Right forelimb (tissue), 1 donor: ENCODE results near the gene ORC3.

Experiments used
- DNase-seq: peaks from one replicate; pipeline ENCODE4 v3.0.0-alpha.2; 2018

Gene ORC3

DNA sequence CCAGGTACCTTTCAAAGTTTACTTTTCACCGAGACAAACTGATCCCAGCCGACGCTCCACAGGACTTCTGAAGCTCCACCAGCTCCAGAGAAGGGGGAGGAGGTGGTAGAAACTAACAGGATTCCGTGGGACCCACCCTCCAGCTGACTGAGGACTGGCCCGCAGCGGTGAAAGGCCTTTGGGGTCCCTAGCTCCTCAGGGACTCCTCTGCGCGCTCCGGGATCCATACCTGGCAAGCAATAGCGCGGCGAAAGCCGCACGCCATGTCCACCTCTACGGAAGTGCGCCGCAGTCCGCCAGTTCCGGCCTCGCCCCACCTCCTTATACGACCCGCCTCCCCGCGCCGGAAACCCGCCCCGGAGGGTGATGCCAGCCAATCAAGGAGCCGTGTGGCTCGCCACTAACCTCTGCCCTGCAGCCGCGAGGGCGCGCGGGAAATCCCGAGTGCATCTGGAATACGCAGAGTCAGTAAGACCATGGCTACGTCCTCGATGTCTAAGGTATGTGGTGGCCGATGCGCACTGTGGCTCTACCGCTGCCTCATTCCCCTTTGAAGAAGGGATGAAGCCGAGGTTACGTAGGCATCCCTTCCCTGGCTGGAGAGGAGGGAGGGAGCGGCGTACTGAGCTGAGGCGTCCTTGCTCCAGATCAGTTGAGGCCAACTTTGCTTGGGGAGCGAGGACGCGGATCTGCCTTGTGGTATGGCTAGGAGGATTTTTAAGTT, at the start of gene ORC3, which contains the start of gene RARS2:
TSS of gene ORC3 (plus strand) at position 443 of the 724 bp plus-strand sequence. CDS start at position 477, 34 bp downstream.
TSS of gene RARS2 (minus strand) at position 295 of the 724 bp plus-strand sequence. CDS start at position 265, 30 bp downstream.
- DNase-seq = peak; percentile 97

GRCh38 chr6:87540539-87540938, 49.4 kb upstream of the ORC3 start:
- no peak for DNase-seq

DNA sequence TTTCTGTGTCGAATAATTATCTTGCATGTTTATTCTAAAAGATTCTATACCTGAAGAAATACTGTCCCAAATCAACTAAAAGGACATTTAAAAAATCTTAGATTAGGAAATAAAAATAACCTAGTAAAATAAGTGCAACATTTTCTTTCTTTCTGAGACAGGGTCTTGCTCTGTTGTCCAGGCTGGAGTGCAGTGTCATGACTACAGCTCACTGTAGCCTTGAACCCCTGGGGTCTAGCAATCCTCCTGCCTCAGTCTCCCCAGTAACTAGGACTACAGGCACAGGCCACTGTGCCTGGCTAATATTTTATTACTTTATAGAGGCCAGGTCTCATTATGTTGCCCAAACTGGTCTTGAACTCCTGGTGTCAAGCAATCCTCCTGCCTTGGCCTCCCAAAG, 48.9 kb upstream of the ORC3 start:
- DNase-seq = no peak

DNA sequence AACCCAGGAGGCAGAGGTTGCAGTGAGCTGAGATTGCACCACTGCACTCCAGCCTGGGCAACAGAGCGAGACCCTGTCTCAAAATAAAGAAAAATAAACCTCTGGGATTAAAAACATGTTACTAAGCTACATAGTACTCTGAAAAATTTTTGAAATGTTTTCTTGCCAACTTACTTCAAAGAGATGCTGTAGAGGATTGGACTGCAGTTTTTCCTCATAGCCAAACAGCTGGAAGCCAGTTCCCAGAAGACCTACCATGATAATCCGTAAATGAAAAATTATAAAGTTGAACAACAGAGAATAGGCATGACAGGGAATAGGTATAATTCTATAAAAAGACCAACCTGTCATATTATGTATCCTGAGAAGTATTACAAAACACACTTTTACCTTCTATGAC, 48.2 kb upstream of the ORC3 start:
- no peak for DNase-seq

GRCh38 chr6:87543696-87544473, 46.0 kb upstream of the ORC3 start:
- no peak for DNase-seq

GRCh38 chr6:87544474-87544735, 45.5 kb upstream of the ORC3 start:
- no peak for DNase-seq

DNA sequence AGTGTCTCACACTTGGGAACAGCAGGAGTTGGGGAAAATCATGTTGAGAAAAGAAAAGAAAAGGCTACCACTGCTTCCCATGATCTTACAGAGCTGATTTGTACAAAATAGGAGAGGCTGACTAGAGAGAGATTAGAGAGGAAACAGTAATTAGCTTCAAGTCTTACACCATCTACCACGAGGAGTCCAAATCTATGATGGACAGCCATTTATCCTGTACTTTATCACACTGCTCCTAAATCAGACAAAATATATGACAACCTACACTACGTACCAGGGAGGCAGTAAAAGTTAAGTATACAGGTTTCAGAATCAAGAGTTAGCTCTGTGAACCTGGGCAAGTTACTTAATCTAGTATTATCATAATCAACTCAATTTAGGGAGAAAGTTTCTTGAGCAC, 38.1 kb upstream of the ORC3 start:
- no peak for DNase-seq

GRCh38 chr6:87553159-87553765, 36.7 kb upstream of the ORC3 start:
- DNase-seq = no peak

DNA sequence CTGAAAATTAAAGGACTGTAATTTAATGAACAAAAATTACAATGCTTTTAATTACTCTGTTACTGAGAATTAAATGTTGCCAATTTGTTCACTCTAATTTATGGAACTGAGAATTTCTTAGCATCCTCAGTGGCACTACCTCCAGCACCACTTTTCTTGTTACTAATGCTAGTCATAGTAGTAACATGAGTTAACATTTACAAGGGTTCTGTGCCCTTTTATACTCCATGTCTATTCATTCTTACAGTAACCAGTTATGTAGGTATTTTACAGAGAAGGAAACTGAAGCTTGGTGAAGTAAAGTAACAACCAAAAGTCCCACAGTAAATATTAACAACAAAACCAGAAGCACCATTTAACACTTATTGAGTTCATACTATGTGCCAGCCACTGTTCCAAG, 34.4 kb upstream of the ORC3 start:
- no peak for DNase-seq

- DNase-seq = no peak
Observed at GRCh38 chr6:87558446-87558845, 31.5 kb upstream of the ORC3 start.

- DNase-seq = no peak
Observed at GRCh38 chr6:87561017-87561416, 28.9 kb upstream of the ORC3 start.

- no peak for DNase-seq
Observed at GRCh38 chr6:87572021-87572420, 17.9 kb upstream of the ORC3 start.

GRCh38 chr6:87572883-87573282, 17.1 kb upstream of the ORC3 start:
- DNase-seq = no peak

GRCh38 chr6:87573307-87574024, 16.5 kb upstream of the ORC3 start:
- DNase-seq = no peak

GRCh38 chr6:87574237-87574804, 15.6 kb upstream of the ORC3 start:
- DNase-seq = no peak

DNA sequence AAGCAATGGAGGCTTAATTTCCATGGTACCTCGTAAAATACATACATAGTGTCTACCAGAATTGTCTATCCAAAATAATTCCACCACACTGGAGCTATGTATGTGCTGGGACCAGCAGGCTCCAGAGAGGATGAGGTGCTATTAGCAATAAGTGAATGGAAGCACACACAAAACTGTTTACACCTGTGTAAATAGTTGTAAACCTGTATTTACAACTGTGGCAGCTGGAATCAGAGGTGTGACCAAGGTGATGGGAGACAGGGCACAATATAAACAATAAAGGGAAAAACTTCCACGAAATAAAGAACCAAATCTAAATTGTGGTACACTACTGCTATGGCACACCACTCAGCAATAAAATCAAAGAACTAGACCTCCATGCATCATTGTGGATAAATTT, 14.5 kb upstream of the ORC3 start:
- DNase-seq = no peak

DNA sequence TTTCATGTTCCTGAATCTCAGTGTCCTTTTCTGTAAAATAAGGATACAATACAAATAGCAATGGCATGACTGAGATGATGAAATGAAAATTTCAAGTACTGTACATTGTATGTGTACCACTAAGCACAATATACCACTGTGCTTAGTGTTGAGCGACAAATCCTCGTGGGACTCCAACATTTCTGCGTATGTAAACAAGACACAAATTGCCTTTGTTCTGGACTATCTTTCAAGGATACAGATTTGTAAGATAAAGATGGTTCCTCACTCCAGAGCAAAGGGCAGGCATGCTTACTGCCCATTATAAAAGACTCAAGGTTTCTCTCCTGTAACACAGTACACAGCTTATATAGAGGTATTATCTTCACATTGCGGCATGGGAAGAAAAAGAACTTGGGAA, 6.1 kb upstream of the ORC3 start:
- DNase-seq = no peak

GRCh38 chr6:87586371-87587077, 3.4 kb upstream of the ORC3 start:
- no peak for DNase-seq

DNA sequence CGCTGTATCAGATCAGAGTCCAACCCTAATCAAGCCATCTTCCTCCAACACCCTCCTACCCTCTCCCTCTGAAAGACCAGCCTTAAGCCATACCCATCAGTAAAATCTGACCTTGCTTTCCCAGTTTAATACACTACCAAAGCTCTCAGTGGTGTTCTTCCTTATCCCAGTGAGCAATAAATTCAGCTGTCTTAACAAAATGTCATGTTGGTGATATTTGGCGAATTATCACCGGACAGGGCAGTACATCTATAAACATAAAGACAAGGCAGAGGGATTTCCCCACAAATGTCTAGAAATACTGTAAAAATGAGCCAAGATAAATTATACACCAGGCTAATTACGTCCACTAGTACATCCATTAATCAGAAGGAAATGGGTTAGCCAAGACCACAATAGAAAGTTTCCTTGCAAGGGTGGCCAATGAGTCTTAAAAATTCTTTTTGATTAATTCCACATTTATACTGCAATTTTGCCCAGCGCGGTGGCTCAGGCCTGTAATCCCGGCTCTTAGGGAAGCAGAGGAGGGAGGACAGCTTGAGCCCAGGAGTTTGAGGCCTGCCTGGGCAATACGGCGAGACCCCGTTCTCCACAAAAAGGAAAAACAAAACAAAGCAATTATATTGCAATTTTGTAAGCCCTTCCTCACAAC, 1.1 kb upstream of the ORC3 start:
- no peak for DNase-seq

DNA sequence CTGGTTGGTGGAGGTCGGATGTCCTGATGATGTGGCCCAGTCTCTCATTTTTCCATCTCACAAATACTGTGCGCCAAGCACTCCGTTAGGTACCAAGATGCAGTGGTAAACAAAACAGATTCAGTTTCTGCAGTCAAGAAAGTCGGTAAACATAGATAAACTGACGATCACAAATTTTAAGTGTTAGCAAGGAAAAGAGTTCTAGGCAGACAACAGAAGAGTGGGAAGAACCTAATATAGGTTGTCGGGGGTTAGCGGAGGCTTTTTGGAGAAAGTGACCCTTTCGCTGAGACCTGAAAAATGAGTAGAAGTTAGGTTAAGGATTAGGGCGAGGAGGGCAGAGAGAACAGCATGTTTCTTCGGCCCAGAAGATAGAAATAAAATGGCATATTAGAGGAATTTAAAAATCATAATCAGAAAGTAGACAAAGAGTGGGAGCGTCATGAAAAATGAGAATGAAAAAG, 514 bp downstream of the ORC3 start:
- DNase-seq = no peak

DNA sequence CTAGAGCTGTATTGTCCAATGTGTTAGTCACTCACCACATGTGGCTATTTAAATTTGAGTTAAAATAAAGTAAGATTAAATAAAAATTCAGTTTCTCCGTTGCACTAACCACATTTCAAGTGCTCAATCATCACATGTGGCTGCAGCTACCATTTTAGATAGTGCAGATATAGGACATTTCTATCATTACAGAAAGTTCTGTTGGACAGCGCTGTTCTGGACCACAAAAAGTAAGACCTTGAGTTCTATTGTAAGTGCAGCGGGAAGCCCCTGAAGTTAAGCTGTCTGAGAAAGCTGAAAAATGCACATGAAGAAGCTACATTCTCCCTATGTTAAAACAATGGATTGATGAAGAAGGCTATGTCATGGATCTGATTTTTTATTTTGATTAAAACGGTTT, 1.1 kb downstream of the ORC3 start:
- DNase-seq = no peak

DNA sequence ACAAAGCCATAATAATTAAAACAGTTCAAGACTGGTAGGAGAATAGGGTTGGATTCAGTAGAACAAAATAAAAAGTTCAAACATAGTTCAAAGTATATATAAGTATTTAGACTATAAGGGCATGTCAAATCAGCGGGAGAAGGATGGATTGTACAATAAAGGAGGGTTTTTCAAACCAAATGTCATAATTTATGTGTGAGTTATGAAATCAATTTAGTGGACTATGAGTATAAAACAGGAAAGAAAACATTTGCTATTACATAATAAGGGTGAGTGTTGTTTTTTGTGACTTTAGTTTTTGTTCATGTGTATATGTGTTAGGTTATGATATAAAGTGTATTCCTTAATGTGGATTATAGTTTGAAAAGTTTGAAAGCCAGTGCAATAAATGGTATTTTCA, 10.6 kb downstream of the ORC3 start:
- no peak for DNase-seq
